GM12878 (cell line): Measurements from ENCODE around the gene PAIP2. TPM values are rescaled to one million over a fixed set of nuclear protein-coding genes. Genes with fewer than 3 reads are reported as not detected.

ENCODE experiments used
- BCL11A ChIP-seq: IDR thresholded peaks from 2 replicates; pipeline ENCODE4 v1.6.1; 2011; ENCODE audit warnings: low read depth, low read length
- EP300 ChIP-seq, 2 experiments: fragments of 150-350 bp in 1 of 2; IDR thresholded peaks; 2 replicates each; pipeline ENCODE4 v1.6.1; 2011 to 2012; ENCODE audit warnings: low read depth in 2 of 2, low read length in 2 of 2, borderline replicate concordance in 1 of 2, improper control_type of control experiment in 1 of 2, inconsistent platforms in 1 of 2; ENCODE audit not compliant: control insufficient read depth in 1 of 2
- GABPA ChIP-seq: IDR thresholded peaks from 2 replicates; pipeline ENCODE4 v1.6.1; 2014; ENCODE audit warnings: antibody characterized with exemption, low read depth, mild to moderate bottlenecking, inconsistent platforms
- HDAC6 ChIP-seq: fragments of 200-600 bp; sonication (generic); IDR thresholded peaks from one replicate; pipeline ENCODE4 v1.8.0; 2017; ENCODE audit warnings: antibody characterized with exemption; ENCODE audit not compliant: unreplicated experiment
- JUND ChIP-seq: IDR thresholded peaks from 2 replicates; pipeline ENCODE4 v1.6.1; 2012; ENCODE audit warnings: low read depth, mild to moderate bottlenecking, low read length, improper control_type of control experiment, moderate library complexity
- MYB ChIP-seq: fragments of 150-350 bp; IDR thresholded peaks from 2 replicates; pipeline ENCODE4 v1.6.1; 2014; ENCODE audit warnings: mild to moderate bottlenecking, low read depth, low read length, borderline replicate concordance
- NFIC ChIP-seq: IDR thresholded peaks from 2 replicates; pipeline ENCODE4 v1.6.1; 2012; ENCODE audit warnings: low read depth, mild to moderate bottlenecking, inconsistent platforms, low read length, moderate library complexity
- NFYA ChIP-seq: IDR thresholded peaks from 2 replicates; pipeline ENCODE4 v1.6.1; 2011; ENCODE audit warnings: low read depth, mild to moderate bottlenecking, low read length, improper control_type of control experiment, borderline replicate concordance
- POLR2AphosphoS5 ChIP-seq: IDR thresholded peaks from 2 replicates; pipeline ENCODE4 v1.6.1; 2011; ENCODE audit warnings: mild to moderate bottlenecking, low read length, inconsistent platforms
- SMARCA5 ChIP-seq: fragments of 450-650 bp; IDR thresholded peaks from 2 replicates; pipeline ENCODE4 v1.6.1; 2017; ENCODE audit warnings: mild to moderate bottlenecking
- SMC3 ChIP-seq: IDR thresholded peaks from 2 replicates; pipeline ENCODE4 v1.6.1; 2011; ENCODE audit warnings: low read length, improper control_type of control experiment, borderline replicate concordance
- SREBF1 ChIP-seq: IDR thresholded peaks from 2 replicates; pipeline ENCODE4 v1.6.1; 2012; ENCODE audit warnings: mild to moderate bottlenecking, low read length
- SREBF2 ChIP-seq: IDR thresholded peaks from 2 replicates; pipeline ENCODE4 v1.6.1; 2012; ENCODE audit warnings: mild to moderate bottlenecking, low read length
- TCF7 ChIP-seq: IDR thresholded peaks from 2 replicates; pipeline ENCODE4 v1.6.1; 2014; ENCODE audit warnings: antibody characterized with exemption, borderline replicate concordance
- ZNF217 ChIP-seq: fragments of 450-650 bp; IDR thresholded peaks from 2 replicates; pipeline ENCODE4 v1.6.1; 2017; ENCODE audit warnings: antibody characterized with exemption, mild to moderate bottlenecking
- ZSCAN29 ChIP-seq: fragments of 450-650 bp; IDR thresholded peaks from 2 replicates; pipeline ENCODE4 v1.6.1; 2017; ENCODE audit warnings: mild to moderate bottlenecking, moderate library complexity
- polyA plus RNA-seq, 11 experiments: library from polyadenylated mRNA; depleted of rRNA in 4 of 11; unstranded in 6 of 11; stranded (reverse) in 5 of 11; fragments of >200 nt; fragmentation: Nextera tagmentation in 4 of 11; fragmentation: Illumina TruSeq in 1 of 11; extraction: Ambion mirVana in 4 of 11; extraction: Trizol in 1 of 11; gene quantifications; 1 replicate in 1 of 11; 2 replicates in 10 of 11; pipeline versions ENCODE4 v1.2.1 to v1.2.3, GENCODE V29; 2011 to 2016; ENCODE audit warnings: inconsistent platforms in 2 of 11, missing spikeins in 2 of 11, low read depth in 1 of 11
- total RNA-seq, 4 experiments: library from RNA; depleted of rRNA in 3 of 4; stranded (reverse); fragments of >200 nt in 3 of 4; fragmentation: Illumina TruSeq in 1 of 4; extraction: Trizol in 1 of 4; gene quantifications; 2 replicates each; pipeline versions ENCODE4 v1.2.1 to v1.2.3, GENCODE V29; 2013 to 2021
- TF ChIP-seq, protein P1 (sequence below): IDR thresholded peaks from 2 replicates; pipeline ENCODE4 v1.6.1; 2012; ENCODE audit warnings: low read depth, low read length, improper control_type of control experiment
- TF ChIP-seq, protein P2 (sequence below): IDR thresholded peaks from 2 replicates; pipeline ENCODE4 v1.6.1; 2011; ENCODE audit warnings: mild to moderate bottlenecking, low read depth, low read length, moderate library complexity; ENCODE audit not compliant: insufficient replicate concordance
- TF ChIP-seq, protein P3 (sequence below): IDR thresholded peaks from 2 replicates; pipeline ENCODE4 v1.6.1; 2011; ENCODE audit warnings: borderline replicate concordance, low read depth, mild to moderate bottlenecking, moderate library complexity, low read length; ENCODE audit not compliant: insufficient read depth, poor library complexity, severe bottlenecking
- TF ChIP-seq, protein P4 (sequence below): fragments of 450-650 bp; IDR thresholded peaks from 2 replicates; pipeline ENCODE4 v1.6.1; 2017; ENCODE audit warnings: mild to moderate bottlenecking, low read depth, inconsistent platforms; ENCODE audit not compliant: poor library complexity, severe bottlenecking
- TF ChIP-seq, protein P5 (sequence below): fragments of 450-650 bp; conservative IDR thresholded peaks from 2 replicates; pipeline ENCODE4 v1.6.1; 2017; ENCODE audit warnings: mild to moderate bottlenecking, moderate library complexity

The PAIP2 gene
- total and polyA plus RNA-seq, 10 of the 15 experiments (the other 5 are each of a cell fraction or from before 2014, with no cell fraction given) = 49.9 to 154 (median 102) TPM

DNA sequence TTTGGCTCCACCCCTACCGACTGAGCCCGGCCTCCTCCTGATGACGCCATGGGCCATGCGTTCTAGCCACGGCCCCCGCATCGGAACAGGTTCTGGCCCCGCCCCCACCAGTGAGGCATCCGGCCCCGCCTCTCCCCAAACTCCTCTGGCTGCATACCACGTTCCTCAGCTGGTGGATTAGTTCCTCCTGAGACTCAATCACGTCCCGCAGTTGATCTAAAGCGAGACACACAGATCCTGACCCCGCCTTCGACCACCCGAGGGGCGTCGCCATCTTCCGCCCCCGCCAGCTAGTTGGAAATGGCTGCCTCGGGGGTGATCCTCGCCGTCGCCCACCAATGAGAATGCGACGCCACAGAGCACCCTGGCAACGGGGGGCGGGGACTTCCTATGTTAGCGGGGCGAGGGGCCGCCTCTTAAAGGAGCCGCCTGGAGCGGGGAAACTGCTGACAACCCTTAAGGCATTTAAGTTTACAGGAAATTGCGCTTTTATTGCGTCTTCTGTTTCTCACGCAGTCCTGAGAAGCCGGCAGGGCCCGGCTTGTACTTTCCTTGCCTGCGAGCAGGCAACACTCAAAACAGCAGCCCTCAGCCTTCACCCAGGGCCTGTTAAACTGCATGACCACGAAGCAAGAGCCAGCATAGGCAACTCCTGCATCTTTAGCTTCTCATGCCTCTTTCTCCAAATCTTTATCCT, 62.3 kb downstream of the PAIP2 start, which contains the start of gene SPATA24 (continued):
- no peak for TF ChIP-seq NFYA
- TF ChIP-seq ZNF217 = no peak
- TF ChIP-seq SREBF1 = no peak
- TF ChIP-seq MYB = no peak
- peak; percentile 62; the same call in 1 of the 2 replicates for TF ChIP-seq POLR2AphosphoS5
- no peak for TF ChIP-seq SMARCA5
- TF ChIP-seq, protein P1, sequence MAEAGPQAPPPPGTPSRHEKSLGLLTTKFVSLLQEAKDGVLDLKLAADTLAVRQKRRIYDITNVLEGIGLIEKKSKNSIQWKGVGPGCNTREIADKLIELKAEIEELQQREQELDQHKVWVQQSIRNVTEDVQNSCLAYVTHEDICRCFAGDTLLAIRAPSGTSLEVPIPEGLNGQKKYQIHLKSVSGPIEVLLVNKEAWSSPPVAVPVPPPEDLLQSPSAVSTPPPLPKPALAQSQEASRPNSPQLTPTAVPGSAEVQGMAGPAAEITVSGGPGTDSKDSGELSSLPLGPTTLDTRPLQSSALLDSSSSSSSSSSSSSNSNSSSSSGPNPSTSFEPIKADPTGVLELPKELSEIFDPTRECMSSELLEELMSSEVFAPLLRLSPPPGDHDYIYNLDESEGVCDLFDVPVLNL = no peak
- no peak for TF ChIP-seq TCF7
- TF ChIP-seq SREBF2 = no peak
- no peak for TF ChIP-seq SMC3
- TF ChIP-seq, protein P2, sequence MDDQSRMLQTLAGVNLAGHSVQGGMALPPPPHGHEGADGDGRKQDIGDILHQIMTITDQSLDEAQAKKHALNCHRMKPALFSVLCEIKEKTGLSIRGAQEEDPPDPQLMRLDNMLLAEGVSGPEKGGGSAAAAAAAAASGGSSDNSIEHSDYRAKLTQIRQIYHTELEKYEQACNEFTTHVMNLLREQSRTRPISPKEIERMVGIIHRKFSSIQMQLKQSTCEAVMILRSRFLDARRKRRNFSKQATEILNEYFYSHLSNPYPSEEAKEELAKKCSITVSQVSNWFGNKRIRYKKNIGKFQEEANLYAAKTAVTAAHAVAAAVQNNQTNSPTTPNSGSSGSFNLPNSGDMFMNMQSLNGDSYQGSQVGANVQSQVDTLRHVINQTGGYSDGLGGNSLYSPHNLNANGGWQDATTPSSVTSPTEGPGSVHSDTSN = peak; percentile 52
- no peak for TF ChIP-seq BCL11A
- 0 out of 4 replicates have a peak, but pooled peaks of 1 of the 2 experiments have one; percentile 14 for TF ChIP-seq EP300 (IDR thresholded peaks at IDR 0.05; ENCODE audit: borderline replicate concordance in 1 of 2, control insufficient read depth in 1 of 2, low read depth in 2 of 2, low read length in 2 of 2)
- TF ChIP-seq NFIC = no peak
- TF ChIP-seq GABPA = no peak
- no peak for TF ChIP-seq ZSCAN29
- TF ChIP-seq, protein P3, sequence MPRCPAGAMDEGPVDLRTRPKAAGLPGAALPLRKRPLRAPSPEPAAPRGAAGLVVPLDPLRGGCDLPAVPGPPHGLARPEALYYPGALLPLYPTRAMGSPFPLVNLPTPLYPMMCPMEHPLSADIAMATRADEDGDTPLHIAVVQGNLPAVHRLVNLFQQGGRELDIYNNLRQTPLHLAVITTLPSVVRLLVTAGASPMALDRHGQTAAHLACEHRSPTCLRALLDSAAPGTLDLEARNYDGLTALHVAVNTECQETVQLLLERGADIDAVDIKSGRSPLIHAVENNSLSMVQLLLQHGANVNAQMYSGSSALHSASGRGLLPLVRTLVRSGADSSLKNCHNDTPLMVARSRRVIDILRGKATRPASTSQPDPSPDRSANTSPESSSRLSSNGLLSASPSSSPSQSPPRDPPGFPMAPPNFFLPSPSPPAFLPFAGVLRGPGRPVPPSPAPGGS = no peak
- TF ChIP-seq JUND = no peak
- TF ChIP-seq, protein P4, sequence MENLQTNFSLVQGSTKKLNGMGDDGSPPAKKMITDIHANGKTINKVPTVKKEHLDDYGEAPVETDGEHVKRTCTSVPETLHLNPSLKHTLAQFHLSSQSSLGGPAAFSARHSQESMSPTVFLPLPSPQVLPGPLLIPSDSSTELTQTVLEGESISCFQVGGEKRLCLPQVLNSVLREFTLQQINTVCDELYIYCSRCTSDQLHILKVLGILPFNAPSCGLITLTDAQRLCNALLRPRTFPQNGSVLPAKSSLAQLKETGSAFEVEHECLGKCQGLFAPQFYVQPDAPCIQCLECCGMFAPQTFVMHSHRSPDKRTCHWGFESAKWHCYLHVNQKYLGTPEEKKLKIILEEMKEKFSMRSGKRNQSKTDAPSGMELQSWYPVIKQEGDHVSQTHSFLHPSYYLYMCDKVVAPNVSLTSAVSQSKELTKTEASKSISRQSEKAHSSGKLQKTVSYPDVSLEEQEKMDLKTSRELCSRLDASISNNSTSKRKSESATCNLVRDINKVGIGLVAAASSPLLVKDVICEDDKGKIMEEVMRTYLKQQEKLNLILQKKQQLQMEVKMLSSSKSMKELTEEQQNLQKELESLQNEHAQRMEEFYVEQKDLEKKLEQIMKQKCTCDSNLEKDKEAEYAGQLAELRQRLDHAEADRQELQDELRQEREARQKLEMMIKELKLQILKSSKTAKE = no peak
- TF ChIP-seq, protein P5, sequence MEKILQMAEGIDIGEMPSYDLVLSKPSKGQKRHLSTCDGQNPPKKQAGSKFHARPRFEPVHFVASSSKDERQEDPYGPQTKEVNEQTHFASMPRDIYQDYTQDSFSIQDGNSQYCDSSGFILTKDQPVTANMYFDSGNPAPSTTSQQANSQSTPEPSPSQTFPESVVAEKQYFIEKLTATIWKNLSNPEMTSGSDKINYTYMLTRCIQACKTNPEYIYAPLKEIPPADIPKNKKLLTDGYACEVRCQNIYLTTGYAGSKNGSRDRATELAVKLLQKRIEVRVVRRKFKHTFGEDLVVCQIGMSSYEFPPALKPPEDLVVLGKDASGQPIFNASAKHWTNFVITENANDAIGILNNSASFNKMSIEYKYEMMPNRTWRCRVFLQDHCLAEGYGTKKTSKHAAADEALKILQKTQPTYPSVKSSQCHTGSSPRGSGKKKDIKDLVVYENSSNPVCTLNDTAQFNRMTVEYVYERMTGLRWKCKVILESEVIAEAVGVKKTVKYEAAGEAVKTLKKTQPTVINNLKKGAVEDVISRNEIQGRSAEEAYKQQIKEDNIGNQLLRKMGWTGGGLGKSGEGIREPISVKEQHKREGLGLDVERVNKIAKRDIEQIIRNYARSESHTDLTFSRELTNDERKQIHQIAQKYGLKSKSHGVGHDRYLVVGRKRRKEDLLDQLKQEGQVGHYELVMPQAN = 0 out of 2 replicates have a peak, but pooled peaks have one; percentile 16
- TF ChIP-seq HDAC6 = no peak
